Measurements from ENCODE around the gene KRTAP22-2. TPM values are rescaled to one million over a fixed set of nuclear protein-coding genes. Genes with fewer than 3 reads are reported as not detected.

The KRTAP22-2 gene
- total RNA-seq, 1 donor from 2014 or later, result not detected

DNA sequence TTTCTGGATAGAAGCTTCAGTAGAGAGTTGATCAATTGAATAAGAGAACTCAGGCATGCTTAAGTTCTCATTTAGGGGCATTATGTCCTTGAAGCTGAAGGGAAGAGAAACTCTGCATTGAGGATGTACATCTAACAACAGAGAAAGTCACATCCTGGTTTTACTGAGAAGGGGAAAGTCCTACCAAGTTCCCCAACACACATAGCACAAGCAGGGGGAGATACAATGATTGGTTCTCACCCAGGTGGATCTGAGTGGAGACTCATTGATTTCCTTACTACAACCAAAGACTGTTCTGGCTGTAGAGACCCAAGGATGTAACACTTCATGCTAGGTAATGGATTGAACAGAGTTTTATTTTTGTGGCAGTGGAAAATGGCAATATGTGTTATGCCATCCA lies 25.0 kb upstream of the KRTAP22-2 start:
- Histone ChIP-seq H3K9me3 (ENCODE audit: control insufficient read depth in 3 of 3, low read length in 3 of 3) (no peaks in the 10 kb centered on the region), H3K27ac (ENCODE audit: low read depth, low read length) (no peak overlapping the region), H3K4me3 (ENCODE audit: low read length in 3 of 3) (no peak overlapping the region), H3K9ac (ENCODE audit: low read depth in 1 of 3, low read length in 3 of 3) (no peak overlapping the region), H3K36me3 (ENCODE audit: control insufficient read depth in 3 of 3, insufficient read depth in 3 of 3, low read length in 3 of 3) (no peaks in the 10 kb centered on the region), H3K4me1 (ENCODE audit: control insufficient read depth in 3 of 3, insufficient read depth in 3 of 3, low read length in 3 of 3) (no peaks in the 10 kb centered on the region), H3K27me3 (ENCODE audit: control insufficient read depth in 3 of 3, insufficient read depth in 3 of 3, low read length in 3 of 3) (no peaks in the 10 kb centered on the region)

DNA sequence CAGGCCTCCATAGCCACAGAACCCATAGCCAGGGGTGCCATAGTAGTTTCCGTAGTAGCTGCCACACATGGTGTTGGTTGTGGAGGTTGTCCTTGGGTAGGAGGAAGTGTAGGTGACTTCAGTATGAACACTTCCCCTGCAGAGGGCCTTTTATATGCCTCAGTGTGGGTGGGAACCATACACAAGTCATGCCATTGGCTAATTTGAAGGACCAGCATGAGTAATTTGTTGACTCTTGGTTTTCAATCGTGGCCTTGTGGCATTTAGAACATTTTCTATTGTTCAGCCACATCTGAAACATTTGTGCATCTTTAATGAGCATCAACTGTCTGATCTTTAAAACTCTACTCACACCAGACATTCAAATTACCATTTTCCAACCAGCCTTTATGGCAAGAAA lies 23.6 kb upstream of the KRTAP22-2 start, which contains the start of gene KRTAP6-1:
KRTAP6-1 (minus strand) TSS at position 95 of the 400 bp plus-strand sequence; CDS start at position 69, 26 bp downstream.
- Histone ChIP-seq H3K27me3 (ENCODE audit: control insufficient read depth in 3 of 3, insufficient read depth in 3 of 3, low read length in 3 of 3) (no peaks in the 10 kb centered on the region), H3K4me3 (ENCODE audit: low read length in 3 of 3) (no peak within 1 kb of the TSS), H3K9ac (ENCODE audit: low read depth in 1 of 3, low read length in 3 of 3) (no peak within 1 kb of the TSS), H3K27ac (ENCODE audit: low read depth, low read length) (no peak within 1 kb of the TSS), H3K4me1 (ENCODE audit: control insufficient read depth in 3 of 3, insufficient read depth in 3 of 3, low read length in 3 of 3) (no peaks in the 10 kb centered on the region), H3K36me3 (ENCODE audit: control insufficient read depth in 3 of 3, insufficient read depth in 3 of 3, low read length in 3 of 3) (no peaks in the 10 kb centered on the region), H3K9me3 (ENCODE audit: control insufficient read depth in 3 of 3, low read length in 3 of 3) (no peaks in the 10 kb centered on the region)

DNA sequence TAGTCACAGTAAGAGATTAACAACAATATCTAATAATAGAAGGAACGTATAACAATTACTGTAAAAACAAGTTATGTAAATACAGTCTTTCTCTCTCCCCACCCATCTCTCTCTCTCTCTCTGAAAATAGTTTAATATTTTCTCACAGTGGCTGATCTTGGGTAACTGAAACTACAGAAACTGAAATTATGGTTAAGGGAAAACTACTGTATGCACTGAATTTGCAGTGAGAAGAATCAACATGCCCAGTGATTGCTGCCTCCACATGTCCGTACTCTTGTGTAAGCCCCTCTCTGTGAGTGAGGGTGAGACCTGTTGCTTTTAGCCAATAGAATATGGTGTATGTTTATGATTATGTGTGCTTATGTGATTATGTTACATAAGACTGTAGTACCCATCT lies 21.9 kb upstream of the KRTAP22-2 start:
- H3K36me3 ChIP-seq (ENCODE audit: control insufficient read depth in 3 of 3, insufficient read depth in 3 of 3, low read length in 3 of 3), result no peaks in the 10 kb centered on the region
- no peak overlapping the region for H3K27ac ChIP-seq (ENCODE audit: low read depth, low read length)
- no peak overlapping the region for H3K9ac ChIP-seq (ENCODE audit: low read depth in 1 of 3, low read length in 3 of 3)
- no peaks in the 10 kb centered on the region for H3K4me1 ChIP-seq (ENCODE audit: control insufficient read depth in 3 of 3, insufficient read depth in 3 of 3, low read length in 3 of 3)
- H3K9me3 ChIP-seq (ENCODE audit: control insufficient read depth in 3 of 3, low read length in 3 of 3), result no peaks in the 10 kb centered on the region
- H3K4me3 ChIP-seq (ENCODE audit: low read length in 3 of 3), result no peak overlapping the region
- no peaks in the 10 kb centered on the region for H3K27me3 ChIP-seq (ENCODE audit: control insufficient read depth in 3 of 3, insufficient read depth in 3 of 3, low read length in 3 of 3)

DNA sequence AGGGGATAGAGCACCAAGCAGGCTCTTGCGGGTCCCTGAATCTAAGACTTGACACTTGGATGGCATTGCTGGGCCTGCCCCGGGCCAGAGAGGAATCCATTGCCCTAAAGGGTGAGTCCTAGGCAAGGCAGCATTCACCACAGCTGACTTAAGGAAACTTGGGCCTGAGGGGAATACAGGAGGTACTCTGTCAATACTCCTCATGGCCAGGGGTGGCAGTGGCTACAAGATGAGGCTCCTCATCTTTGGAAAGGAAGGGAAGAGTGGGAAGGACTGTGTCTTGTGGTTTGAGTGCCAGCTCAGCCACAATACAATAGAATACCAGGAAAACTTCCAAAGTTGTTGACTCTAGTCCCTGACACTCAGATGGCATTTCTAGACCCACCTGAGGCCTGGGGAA lies 15.8 kb upstream of the KRTAP22-2 start:
- Histone ChIP-seq H3K4me1 (ENCODE audit: control insufficient read depth in 3 of 3, insufficient read depth in 3 of 3, low read length in 3 of 3) (no peaks in the 10 kb centered on the region), H3K27me3 (ENCODE audit: control insufficient read depth in 3 of 3, insufficient read depth in 3 of 3, low read length in 3 of 3) (no peaks in the 10 kb centered on the region), H3K27ac (ENCODE audit: low read depth, low read length) (no peak overlapping the region), H3K9ac (ENCODE audit: low read depth in 1 of 3, low read length in 3 of 3) (no peak overlapping the region), H3K36me3 (ENCODE audit: control insufficient read depth in 3 of 3, insufficient read depth in 3 of 3, low read length in 3 of 3) (no peaks in the 10 kb centered on the region), H3K9me3 (ENCODE audit: control insufficient read depth in 3 of 3, low read length in 3 of 3) (no peaks in the 10 kb centered on the region), H3K4me3 (ENCODE audit: low read length in 3 of 3) (no peak overlapping the region)

DNA sequence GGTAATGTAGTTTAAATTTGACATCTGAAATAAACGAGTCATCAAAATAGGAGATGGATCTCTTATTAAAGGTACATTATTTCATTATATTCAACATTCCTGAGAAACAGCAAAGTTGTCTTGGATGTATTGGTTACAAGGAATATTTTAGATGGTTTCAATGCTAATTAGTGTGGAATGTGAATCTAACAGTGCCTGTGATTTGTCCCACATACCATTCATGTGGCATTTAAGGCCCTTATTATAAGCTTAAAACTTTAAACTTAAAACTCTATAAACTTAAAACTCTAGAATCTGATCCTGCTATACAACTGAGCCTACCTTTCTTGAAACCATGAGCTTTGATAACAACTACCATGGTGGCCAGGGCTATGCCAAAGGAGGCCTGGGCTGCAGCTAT lies 10.6 kb upstream of the KRTAP22-2 start, which contains the start of gene KRTAP22-1:
KRTAP22-1 (plus strand) TSS at position 301 of the 400 bp plus-strand sequence.
- no peaks in the 10 kb centered on the region for H3K36me3 ChIP-seq (ENCODE audit: control insufficient read depth in 3 of 3, insufficient read depth in 3 of 3, low read length in 3 of 3)
- H3K9ac ChIP-seq (ENCODE audit: low read depth in 1 of 3, low read length in 3 of 3), result no peak within 1 kb of the TSS

DNA sequence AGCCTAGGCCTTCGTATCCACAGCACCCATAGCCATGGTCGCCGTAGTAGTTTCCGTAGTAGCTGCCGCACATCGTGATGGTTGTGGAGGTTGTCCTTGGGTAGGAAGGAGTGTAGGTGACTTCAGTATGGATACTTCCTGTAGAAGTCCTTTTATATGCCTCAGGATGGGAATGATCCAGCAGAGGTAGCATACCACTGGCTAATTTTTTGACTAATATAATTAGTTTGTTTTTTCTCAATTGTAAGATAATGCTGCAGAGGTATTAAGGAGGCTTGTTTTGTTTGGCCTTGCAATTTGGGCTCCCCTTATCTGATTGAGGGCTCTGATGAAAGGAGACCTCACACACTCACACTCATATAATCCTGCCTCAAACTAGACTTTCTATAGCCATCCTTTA lies 8.6 kb upstream of the KRTAP22-2 start, which contains the start of gene KRTAP6-2:
KRTAP6-2 (minus strand) TSS at position 101 of the 400 bp plus-strand sequence; CDS start at position 73, 28 bp downstream.
- Histone ChIP-seq H3K4me1 (ENCODE audit: control insufficient read depth in 3 of 3, insufficient read depth in 3 of 3, low read length in 3 of 3) (no peaks in the 10 kb centered on the region), H3K27me3 (ENCODE audit: control insufficient read depth in 3 of 3, insufficient read depth in 3 of 3, low read length in 3 of 3) (no peaks in the 10 kb centered on the region), H3K4me3 (ENCODE audit: low read length in 3 of 3) (no peak within 1 kb of the TSS), H3K9me3 (ENCODE audit: control insufficient read depth in 3 of 3, low read length in 3 of 3) (no peaks in the 10 kb centered on the region), H3K36me3 (ENCODE audit: control insufficient read depth in 3 of 3, insufficient read depth in 3 of 3, low read length in 3 of 3) (no peaks in the 10 kb centered on the region), H3K9ac (ENCODE audit: low read depth in 1 of 3, low read length in 3 of 3) (no peak within 1 kb of the TSS), H3K27ac (ENCODE audit: low read depth, low read length) (no peak within 1 kb of the TSS)

More for the DNA sequence above, 10.6 kb upstream of the KRTAP22-2 start, which contains the start of gene KRTAP22-1:
- Histone ChIP-seq H3K4me3 (ENCODE audit: low read length in 3 of 3) (no peak within 1 kb of the TSS), H3K9me3 (ENCODE audit: control insufficient read depth in 3 of 3, low read length in 3 of 3) (no peaks in the 10 kb centered on the region), H3K27ac (ENCODE audit: low read depth, low read length) (no peak within 1 kb of the TSS), H3K4me1 (ENCODE audit: control insufficient read depth in 3 of 3, insufficient read depth in 3 of 3, low read length in 3 of 3) (no peaks in the 10 kb centered on the region), H3K27me3 (ENCODE audit: control insufficient read depth in 3 of 3, insufficient read depth in 3 of 3, low read length in 3 of 3) (no peaks in the 10 kb centered on the region)

DNA sequence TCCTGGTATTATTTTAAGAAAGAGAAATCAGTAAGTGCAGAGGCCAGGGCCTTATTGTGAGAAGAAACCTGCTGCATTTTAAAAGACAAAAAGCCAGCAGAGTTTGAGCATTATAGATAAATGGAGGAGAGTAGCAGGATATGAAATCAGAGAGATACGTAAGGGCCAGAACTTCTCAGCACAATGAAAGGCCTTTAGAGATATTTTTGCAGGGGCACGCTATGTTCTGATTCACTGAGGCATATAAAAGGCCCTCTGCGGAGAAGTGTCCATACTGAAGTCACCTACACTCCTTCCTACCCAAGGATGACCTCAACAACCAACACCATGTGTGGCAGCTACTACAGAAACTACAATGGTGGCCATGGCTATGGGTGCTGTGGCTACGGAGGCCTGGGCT lies 1.9 kb upstream of the KRTAP22-2 start, which contains the start of gene KRTAP6-3:
KRTAP6-3 (plus strand) TSS at position 301 of the 400 bp plus-strand sequence; CDS start at position 307, 6 bp downstream.
- H3K27ac ChIP-seq (ENCODE audit: low read depth, low read length), result no peak within 1 kb of the TSS
- H3K4me3 ChIP-seq (ENCODE audit: low read length in 3 of 3), result no peak within 1 kb of the TSS
- H3K9me3 ChIP-seq (ENCODE audit: control insufficient read depth in 3 of 3, low read length in 3 of 3), result no peaks in the 10 kb centered on the region
- no peak within 1 kb of the TSS for H3K9ac ChIP-seq (ENCODE audit: low read depth in 1 of 3, low read length in 3 of 3)
- H3K27me3 ChIP-seq (ENCODE audit: control insufficient read depth in 3 of 3, insufficient read depth in 3 of 3, low read length in 3 of 3), result no peaks in the 10 kb centered on the region
- no peaks in the 10 kb centered on the region for H3K4me1 ChIP-seq (ENCODE audit: control insufficient read depth in 3 of 3, insufficient read depth in 3 of 3, low read length in 3 of 3)
- no peaks in the 10 kb centered on the region for H3K36me3 ChIP-seq (ENCODE audit: control insufficient read depth in 3 of 3, insufficient read depth in 3 of 3, low read length in 3 of 3)

DNA sequence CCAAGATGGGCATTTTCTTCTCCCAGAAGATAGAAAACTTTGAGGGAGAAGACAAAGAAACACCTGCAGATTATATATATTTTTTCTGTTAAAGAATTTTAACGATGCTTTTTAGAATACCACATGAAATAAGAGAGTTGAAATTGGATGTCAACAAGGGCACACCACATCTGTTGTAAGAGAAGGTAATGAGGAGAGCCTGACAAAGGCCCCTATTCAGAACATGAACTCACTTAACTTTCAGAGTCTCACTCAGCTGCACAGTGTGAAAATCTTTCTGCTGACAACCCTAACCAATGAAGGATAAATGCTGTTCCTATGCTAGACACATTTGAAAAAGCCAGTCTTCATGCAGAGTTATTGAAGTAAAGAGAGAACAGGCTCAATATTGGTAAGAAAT lies 7.3 kb downstream of the KRTAP22-2 start:
- H3K4me3 ChIP-seq (ENCODE audit: low read length in 3 of 3), result no peak overlapping the region
- no peak overlapping the region for H3K9ac ChIP-seq (ENCODE audit: low read depth in 1 of 3, low read length in 3 of 3)
- no peaks in the 10 kb centered on the region for H3K9me3 ChIP-seq (ENCODE audit: control insufficient read depth in 3 of 3, low read length in 3 of 3)
- H3K4me1 ChIP-seq (ENCODE audit: control insufficient read depth in 3 of 3, insufficient read depth in 3 of 3, low read length in 3 of 3), result no peaks in the 10 kb centered on the region
- H3K36me3 ChIP-seq (ENCODE audit: control insufficient read depth in 3 of 3, insufficient read depth in 3 of 3, low read length in 3 of 3), result no peaks in the 10 kb centered on the region
- no peaks in the 10 kb centered on the region for H3K27me3 ChIP-seq (ENCODE audit: control insufficient read depth in 3 of 3, insufficient read depth in 3 of 3, low read length in 3 of 3)
- H3K27ac ChIP-seq (ENCODE audit: low read depth, low read length), result no peak overlapping the region

DNA sequence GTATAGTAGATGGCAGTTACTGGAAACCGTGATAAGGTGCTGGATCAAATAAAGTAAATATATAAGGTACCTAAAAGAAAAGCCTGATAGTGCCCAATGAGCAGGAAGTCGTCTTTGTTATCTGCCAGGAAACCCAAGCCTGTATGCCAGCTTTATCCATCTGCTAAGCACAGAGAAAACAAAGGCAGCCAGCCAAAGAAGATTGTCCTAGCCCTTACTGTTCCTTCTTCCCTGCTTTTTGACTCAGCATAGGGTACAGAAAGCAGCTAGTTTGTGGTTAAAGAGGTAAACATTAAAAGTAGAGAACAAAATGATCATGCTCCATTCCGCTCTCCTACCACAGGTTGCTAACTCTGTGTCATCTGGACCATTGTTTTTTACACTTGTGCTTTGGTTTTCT lies 10.1 kb downstream of the KRTAP22-2 start:
- Histone ChIP-seq H3K4me3 (ENCODE audit: low read length in 3 of 3) (no peak overlapping the region), H3K9ac (ENCODE audit: low read depth in 1 of 3, low read length in 3 of 3) (no peak overlapping the region), H3K27me3 (ENCODE audit: control insufficient read depth in 3 of 3, insufficient read depth in 3 of 3, low read length in 3 of 3) (no peaks in the 10 kb centered on the region), H3K36me3 (ENCODE audit: control insufficient read depth in 3 of 3, insufficient read depth in 3 of 3, low read length in 3 of 3) (no peaks in the 10 kb centered on the region), H3K4me1 (ENCODE audit: control insufficient read depth in 3 of 3, insufficient read depth in 3 of 3, low read length in 3 of 3) (no peaks in the 10 kb centered on the region), H3K27ac (ENCODE audit: low read depth, low read length) (no peak overlapping the region), H3K9me3 (ENCODE audit: control insufficient read depth in 3 of 3, low read length in 3 of 3) (no peaks in the 10 kb centered on the region)

DNA sequence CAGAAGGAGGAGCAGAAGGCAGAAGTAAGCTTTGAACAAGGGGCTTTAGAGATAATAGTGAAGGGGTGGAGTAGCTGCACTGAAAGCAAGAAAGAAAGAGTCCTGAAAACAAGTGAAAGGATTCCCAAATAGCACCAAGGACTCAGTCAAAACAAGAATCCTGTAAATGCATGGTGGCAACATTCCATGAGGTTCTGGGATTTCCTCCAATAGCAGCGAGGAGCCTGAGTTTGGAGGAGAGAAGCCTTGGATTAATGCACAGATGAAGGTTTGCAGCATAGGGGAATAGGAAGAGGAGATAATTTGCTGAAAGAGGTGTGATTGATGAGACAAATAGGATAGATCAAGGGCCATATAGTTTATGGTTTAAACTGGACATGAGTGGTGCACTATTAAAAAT lies 10.9 kb downstream of the KRTAP22-2 start:
- H3K4me3 ChIP-seq (ENCODE audit: low read length in 3 of 3), result no peak overlapping the region
- no peaks in the 10 kb centered on the region for H3K27me3 ChIP-seq (ENCODE audit: control insufficient read depth in 3 of 3, insufficient read depth in 3 of 3, low read length in 3 of 3)
- H3K27ac ChIP-seq (ENCODE audit: low read depth, low read length), result no peak overlapping the region
- H3K4me1 ChIP-seq (ENCODE audit: control insufficient read depth in 3 of 3, insufficient read depth in 3 of 3, low read length in 3 of 3), result no peaks in the 10 kb centered on the region
- no peaks in the 10 kb centered on the region for H3K36me3 ChIP-seq (ENCODE audit: control insufficient read depth in 3 of 3, insufficient read depth in 3 of 3, low read length in 3 of 3)
- no peaks in the 10 kb centered on the region for H3K9me3 ChIP-seq (ENCODE audit: control insufficient read depth in 3 of 3, low read length in 3 of 3)
- no peak overlapping the region for H3K9ac ChIP-seq (ENCODE audit: low read depth in 1 of 3, low read length in 3 of 3)

Data from skeletal muscle tissue (tissue), 4 donors.